T-helper 17 cell (primary cell): ENCODE data around the gene AGXT2. TPM values are rescaled to one million over a fixed set of nuclear protein-coding genes. Genes with fewer than 3 reads are reported as not detected.
A peak's percentile ranks its signal among the peaks of the same experiment; 100 is the strongest.

Experiments used
- ATAC-seq: fragments of 150-1000 bp; cut with Tn5 transposase; 2 replicates; pipeline ENCODE4 v1.10.0; 2021; ENCODE audit warnings: mild to moderate bottlenecking, moderate library complexity
- DNase-seq, 3 donors: peaks; one replicate each; pipeline versions ENCODE4 v3.0.0 to v3.0.0-alpha.2; 2020 to 2021
- H3K9me3 ChIP-seq: one replicate; pipeline ENCODE4 v1.7.0; 2013; ENCODE audit warnings: low read length, mild to moderate bottlenecking; ENCODE audit not compliant: control insufficient read depth, poor library complexity, severe bottlenecking
- H3K27ac Mint-ChIP-seq: one replicate; pipeline ENCODE4 v1.8.0; 2022; ENCODE audit warnings: mild to moderate bottlenecking, moderate library complexity, mixed read lengths
- H3K27me3 Mint-ChIP-seq: one replicate; pipeline ENCODE4 v1.8.0; 2022; ENCODE audit warnings: mixed read lengths
- H3K36me3 Mint-ChIP-seq: one replicate; pipeline ENCODE4 v1.8.0; 2022; ENCODE audit warnings: low read depth, mixed read lengths
- H3K4me1 Mint-ChIP-seq: one replicate; pipeline ENCODE4 v1.8.0; 2022; ENCODE audit warnings: mild to moderate bottlenecking, mixed read lengths
- H3K4me3 Mint-ChIP-seq: one replicate; pipeline ENCODE4 v1.8.0; 2022; ENCODE audit warnings: mild to moderate bottlenecking, moderate library complexity, mixed read lengths
- total RNA-seq, 4 donors: library from RNA in 2 of 4; stranded (reverse) in 2 of 4; gene quantifications; one replicate each; pipeline ENCODE4 v1.2.3 and lab custom pipeline; 2022 to 2026

AGXT2 gene
- total RNA-seq, 2 donors from 2014 or later: not detected

DNA sequence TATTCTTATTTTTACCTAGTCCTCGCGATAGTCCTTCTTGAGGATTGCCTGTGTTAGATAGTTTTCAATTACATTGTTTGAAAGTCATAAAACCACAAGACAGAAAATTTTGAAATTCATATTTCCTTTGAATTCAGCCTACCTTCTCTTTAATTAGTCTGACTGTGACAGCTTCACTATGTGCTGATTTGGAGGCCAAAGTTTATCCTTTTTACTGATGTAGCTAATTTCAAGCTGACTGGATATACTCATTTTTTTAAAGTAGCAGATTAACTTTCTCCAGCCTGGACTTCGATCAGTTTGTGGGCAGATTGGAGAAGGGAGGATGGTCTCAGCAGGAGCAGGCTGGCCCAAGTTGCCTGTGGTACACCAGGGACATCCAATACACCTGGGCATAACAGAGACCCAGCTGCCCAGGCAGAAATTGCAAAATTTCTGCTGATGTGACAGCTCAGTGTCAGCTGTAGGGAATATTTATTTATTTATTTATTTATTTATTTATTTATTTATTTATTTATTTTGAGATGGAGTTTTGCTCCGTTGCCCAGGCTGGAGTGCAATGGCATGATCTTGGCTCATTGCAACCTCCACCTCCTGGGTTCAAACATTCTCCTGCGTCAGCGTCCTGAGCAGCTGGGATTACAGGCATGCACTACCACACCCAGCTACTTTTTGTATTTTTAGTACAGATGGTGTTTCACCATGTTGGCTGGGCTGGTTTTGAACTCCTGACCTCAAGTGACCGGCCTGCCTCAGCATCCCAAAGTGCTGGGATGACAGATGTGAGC lies 24.2 kb downstream of the AGXT2 start:
- no peak overlapping the region for H3K27ac Mint-ChIP-seq
- H3K9me3 ChIP-seq: no peaks in the 10 kb centered on the region
- H3K4me3 Mint-ChIP-seq: no peak overlapping the region
- no peaks in the 10 kb centered on the region for H3K4me1 Mint-ChIP-seq
- no peak for DNase-seq
- no peak for ATAC-seq
- H3K27me3 Mint-ChIP-seq: peaks cover 23% of the 10 kb centered on the region
- H3K36me3 Mint-ChIP-seq: no peaks in the 10 kb centered on the region

GRCh38 chr5:35016174-35017051 lies 31.3 kb downstream of the AGXT2 start:
- no peaks in the 10 kb centered on the region for H3K9me3 ChIP-seq
- H3K36me3 Mint-ChIP-seq: no peaks in the 10 kb centered on the region
- H3K27ac Mint-ChIP-seq: no peak overlapping the region
- H3K4me3 Mint-ChIP-seq: no peak overlapping the region
- no peak for ATAC-seq
- H3K4me1 Mint-ChIP-seq: no peaks in the 10 kb centered on the region
- no peak for DNase-seq
- peaks cover 28% of the 10 kb centered on the region for H3K27me3 Mint-ChIP-seq

GRCh38 chr5:35015063-35015462 lies 32.7 kb downstream of the AGXT2 start:
- DNase-seq (no peak), ATAC-seq (no peak)
- Mint-ChIP-seq H3K4me3 (no peak overlapping the region), H3K36me3 (no peaks in the 10 kb centered on the region), H3K4me1 (no peaks in the 10 kb centered on the region), H3K27me3 (peaks cover 31% of the 10 kb centered on the region), H3K27ac (no peak overlapping the region)
- H3K9me3 ChIP-seq: no peaks in the 10 kb centered on the region

DNA sequence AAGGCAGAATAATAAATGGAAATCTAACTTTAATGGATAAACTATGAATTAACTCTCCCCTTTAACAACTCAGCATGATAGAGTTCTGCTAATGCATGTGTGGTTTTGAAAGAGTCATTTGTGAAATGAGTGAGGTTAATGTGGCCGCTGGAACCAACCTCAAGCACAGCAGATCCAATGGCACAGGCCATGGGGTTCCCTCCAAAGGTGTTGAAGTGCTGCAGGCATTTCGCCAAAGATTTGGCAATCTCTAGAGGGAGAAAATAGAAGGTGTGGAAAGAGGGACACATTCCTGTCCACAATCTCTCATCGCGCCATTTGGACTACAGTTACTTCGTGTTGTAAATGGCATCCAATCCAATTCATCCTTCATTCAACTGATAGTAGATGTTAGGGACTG lies 35.0 kb downstream of the AGXT2 start:
- peaks cover 1% of the 10 kb centered on the region for H3K36me3 Mint-ChIP-seq
- H3K9me3 ChIP-seq: no peaks in the 10 kb centered on the region
- no peak overlapping the region for H3K27ac Mint-ChIP-seq
- peaks cover 46% of the 10 kb centered on the region for H3K27me3 Mint-ChIP-seq
- H3K4me1 Mint-ChIP-seq: no peaks in the 10 kb centered on the region
- no peak overlapping the region for H3K4me3 Mint-ChIP-seq
- ATAC-seq (no peak), DNase-seq (no peak)

- H3K9me3 ChIP-seq: no peaks in the 10 kb centered on the region
- Mint-ChIP-seq H3K27ac (no peak overlapping the region), H3K4me3 (no peak overlapping the region), H3K27me3 (peaks cover 51% of the 10 kb centered on the region), H3K36me3 (peaks cover 2% of the 10 kb centered on the region), H3K4me1 (no peaks in the 10 kb centered on the region)
- ATAC-seq: no peak
- DNase-seq: no peak
Observed at GRCh38 chr5:35012365-35012764, 35.4 kb downstream of the AGXT2 start.

DNA sequence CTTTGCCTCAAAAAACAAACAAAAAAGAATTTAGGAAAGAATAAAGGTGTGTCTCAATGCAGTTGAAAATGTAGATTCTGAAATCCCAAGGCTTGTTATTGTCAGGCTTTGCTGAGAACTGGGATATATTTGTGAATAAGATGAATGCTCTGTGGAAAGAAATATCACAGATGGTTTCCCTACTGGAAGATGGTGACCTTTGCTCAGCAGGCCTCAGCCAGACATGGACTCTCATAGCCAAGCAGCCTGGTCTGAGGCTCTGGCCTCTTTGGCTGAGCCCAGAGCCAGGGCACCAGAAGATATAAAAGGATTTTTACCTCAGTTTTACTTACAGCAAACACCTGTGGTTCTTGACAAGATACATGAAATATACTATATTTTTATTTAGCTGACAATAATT lies 37.1 kb downstream of the AGXT2 start:
- Mint-ChIP-seq H3K36me3 (peaks cover 2% of the 10 kb centered on the region), H3K4me1 (peaks cover 2% of the 10 kb centered on the region)

GRCh38 chr5:35009657-35010056 lies 38.1 kb downstream of the AGXT2 start:
- ATAC-seq (no peak), DNase-seq (no peak)
- H3K36me3 Mint-ChIP-seq: peaks cover 2% of the 10 kb centered on the region
- no peak overlapping the region for H3K4me3 Mint-ChIP-seq
- H3K27ac Mint-ChIP-seq: no peak overlapping the region
- no peaks in the 10 kb centered on the region for H3K9me3 ChIP-seq
- peaks cover 53% of the 10 kb centered on the region for H3K27me3 Mint-ChIP-seq
- peaks cover 2% of the 10 kb centered on the region for H3K4me1 Mint-ChIP-seq

More for the DNA sequence above, 37.1 kb downstream of the AGXT2 start:
- H3K27me3 Mint-ChIP-seq: peaks cover 54% of the 10 kb centered on the region
- no peak for ATAC-seq
- no peak overlapping the region for H3K27ac Mint-ChIP-seq
- no peak overlapping the region for H3K4me3 Mint-ChIP-seq
- no peak for DNase-seq
- no peaks in the 10 kb centered on the region for H3K9me3 ChIP-seq

DNA sequence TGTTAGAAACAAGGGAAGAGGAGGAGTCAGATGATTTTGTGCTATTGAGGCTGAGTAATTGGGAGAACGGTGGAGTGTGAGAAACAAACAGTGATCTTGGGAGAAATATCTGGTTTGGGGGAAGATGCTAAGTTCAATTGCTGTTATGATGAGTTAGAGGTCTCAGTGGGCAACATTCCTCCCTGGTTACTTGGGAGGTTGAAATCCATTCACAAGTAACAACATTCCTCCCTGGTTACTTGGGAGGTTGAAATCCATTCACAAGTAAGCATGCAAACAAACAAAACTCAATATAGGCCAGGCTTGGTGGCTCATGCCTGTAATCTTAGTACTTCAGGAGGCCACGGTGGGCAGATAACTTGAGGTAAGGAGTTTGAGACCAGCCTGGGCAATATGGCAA lies 38.7 kb downstream of the AGXT2 start:
- Mint-ChIP-seq H3K4me1 (peaks cover 2% of the 10 kb centered on the region), H3K36me3 (peaks cover 2% of the 10 kb centered on the region), H3K27ac (no peak overlapping the region), H3K4me3 (no peak overlapping the region), H3K27me3 (peaks cover 54% of the 10 kb centered on the region)
- H3K9me3 ChIP-seq: no peaks in the 10 kb centered on the region
- DNase-seq (no peak), ATAC-seq (no peak)

- ATAC-seq: no peak
Observed at GRCh38 chr5:35004771-35005170, 43.0 kb downstream of the AGXT2 start.

DNA sequence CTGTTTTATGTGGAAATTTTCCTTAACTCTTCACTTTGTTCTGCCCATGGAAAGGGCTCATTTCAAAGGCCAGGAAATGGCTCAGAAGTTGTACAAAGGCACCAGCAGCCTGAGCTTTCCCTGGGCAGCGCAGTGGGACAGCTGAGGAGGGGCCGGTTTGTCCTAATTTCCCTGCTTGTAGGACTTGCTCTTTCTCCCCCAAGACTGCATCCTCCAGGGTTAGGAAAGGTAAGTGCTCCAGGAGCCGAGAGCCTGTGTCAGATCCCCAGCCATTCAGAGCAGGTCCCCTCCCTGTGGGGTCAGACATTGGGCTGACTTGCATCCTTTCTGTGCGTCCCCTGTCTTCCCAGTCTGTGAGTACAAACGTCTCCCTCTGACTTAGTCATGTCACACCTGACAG lies 43.5 kb downstream of the AGXT2 start:
- Mint-ChIP-seq H3K27ac (no peak overlapping the region), H3K4me3 (no peak overlapping the region), H3K4me1 (peaks cover 6% of the 10 kb centered on the region), H3K36me3 (peaks cover 2% of the 10 kb centered on the region), H3K27me3 (peaks cover 65% of the 10 kb centered on the region)
- no peaks in the 10 kb centered on the region for H3K9me3 ChIP-seq
- ATAC-seq (no peak), DNase-seq (no peak)

More at GRCh38 chr5:35004771-35005170, 43.0 kb downstream of the AGXT2 start:
- peaks cover 6% of the 10 kb centered on the region for H3K4me1 Mint-ChIP-seq
- H3K36me3 Mint-ChIP-seq: peaks cover 2% of the 10 kb centered on the region
- H3K27ac Mint-ChIP-seq: no peak overlapping the region
- no peak for DNase-seq
- no peaks in the 10 kb centered on the region for H3K9me3 ChIP-seq
- H3K27me3 Mint-ChIP-seq: peaks cover 66% of the 10 kb centered on the region
- H3K4me3 Mint-ChIP-seq: no peak overlapping the region

- ATAC-seq (peak; percentile 52), DNase-seq (peak; percentile 10 to 43 (median 40))
Observed at GRCh38 chr5:35003018-35003957, 44.5 kb downstream of the AGXT2 start.

DNA sequence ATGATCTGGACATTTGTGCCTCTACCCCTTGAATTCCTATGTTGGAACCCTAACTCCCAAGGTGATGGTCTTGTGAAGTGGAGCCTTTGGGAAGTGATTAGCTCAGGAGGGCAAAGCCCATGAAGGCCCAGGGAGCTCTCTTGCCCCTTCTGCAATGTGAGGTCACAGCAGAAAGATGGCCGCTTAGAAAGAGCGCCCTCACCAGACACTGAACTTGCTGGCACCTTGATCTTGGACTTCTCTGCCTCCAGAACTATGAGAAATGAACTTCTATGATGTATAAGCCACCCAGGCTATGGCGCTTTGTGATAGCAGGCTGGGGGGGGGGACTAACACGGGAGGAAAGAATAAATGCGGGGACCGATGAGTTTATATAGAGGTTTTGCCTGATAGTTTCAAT lies 45.3 kb downstream of the AGXT2 start:
- H3K4me1 Mint-ChIP-seq: peaks cover 6% of the 10 kb centered on the region
- DNase-seq (no peak), ATAC-seq (no peak)
- H3K4me3 Mint-ChIP-seq: no peak overlapping the region
- no peaks in the 10 kb centered on the region for H3K36me3 Mint-ChIP-seq
- H3K27me3 Mint-ChIP-seq: peaks cover 50% of the 10 kb centered on the region
- no peak overlapping the region for H3K27ac Mint-ChIP-seq
- H3K9me3 ChIP-seq: no peaks in the 10 kb centered on the region

More at GRCh38 chr5:35003018-35003957, 44.5 kb downstream of the AGXT2 start:
- no peak overlapping the region for H3K27ac Mint-ChIP-seq
- H3K9me3 ChIP-seq: no peaks in the 10 kb centered on the region
- H3K4me3 Mint-ChIP-seq: no peak overlapping the region
- H3K4me1 Mint-ChIP-seq: peaks cover 6% of the 10 kb centered on the region
- H3K36me3 Mint-ChIP-seq: peaks cover 2% of the 10 kb centered on the region
- peaks cover 58% of the 10 kb centered on the region for H3K27me3 Mint-ChIP-seq
